Endothelial cell of umbilical vein (primary cell): Measurements from ENCODE around the gene KPNA2.

Experiments
- EZH2 ChIP-seq: IDR thresholded peaks from 2 replicates; pipeline ENCODE4 v1.6.1; 2012; ENCODE audit warnings: borderline replicate concordance, low read depth, mild to moderate bottlenecking, moderate library complexity, low read length, inconsistent platforms; ENCODE audit not compliant: severe bottlenecking
- GATA2 ChIP-seq: IDR thresholded peaks from 2 replicates; pipeline ENCODE4 v1.7.0; 2011; ENCODE audit warnings: low read depth, mild to moderate bottlenecking, moderate library complexity, mixed read lengths, low read length; ENCODE audit not compliant: insufficient read length, insufficient read depth
- JUN ChIP-seq: IDR thresholded peaks from 2 replicates; pipeline ENCODE4 v1.6.1; 2011; ENCODE audit warnings: borderline replicate concordance, low read depth; ENCODE audit not compliant: insufficient read length, insufficient read depth
- MYC ChIP-seq: IDR thresholded peaks from one replicate; pipeline ENCODE4 v1.6.1; 2011; ENCODE audit warnings: mild to moderate bottlenecking, low read depth, low read length
- POLR2A ChIP-seq: IDR thresholded peaks from 2 replicates; pipeline ENCODE4 v1.6.1; 2012; ENCODE audit warnings: low read depth, mild to moderate bottlenecking, control low read depth, low read length
- POLR2AphosphoS5 ChIP-seq: IDR thresholded peaks from 2 replicates; pipeline ENCODE4 v1.6.1; 2012; ENCODE audit warnings: low read depth, mild to moderate bottlenecking, control low read depth, low read length, moderate library complexity; ENCODE audit not compliant: insufficient read depth
- TF ChIP-seq, protein P1 (sequence below), 2 donors: IDR thresholded peaks; 1 replicate in 1 of 2; 2 replicates in 1 of 2; pipeline ENCODE4 v1.5.1; 2011; ENCODE audit warnings: low read length in 2 of 2, mild to moderate bottlenecking in 2 of 2, moderate library complexity in 2 of 2, control low read depth in 1 of 2, inconsistent platforms in 1 of 2, low read depth in 1 of 2; ENCODE audit not compliant: insufficient read depth in 1 of 2; ENCODE audit errors: extremely low read depth in 1 of 2
- TF ChIP-seq, protein P2 (sequence below): IDR thresholded peaks from 2 replicates; pipeline ENCODE4 v1.6.1; 2011; ENCODE audit not compliant: insufficient read depth, insufficient read length

DNA sequence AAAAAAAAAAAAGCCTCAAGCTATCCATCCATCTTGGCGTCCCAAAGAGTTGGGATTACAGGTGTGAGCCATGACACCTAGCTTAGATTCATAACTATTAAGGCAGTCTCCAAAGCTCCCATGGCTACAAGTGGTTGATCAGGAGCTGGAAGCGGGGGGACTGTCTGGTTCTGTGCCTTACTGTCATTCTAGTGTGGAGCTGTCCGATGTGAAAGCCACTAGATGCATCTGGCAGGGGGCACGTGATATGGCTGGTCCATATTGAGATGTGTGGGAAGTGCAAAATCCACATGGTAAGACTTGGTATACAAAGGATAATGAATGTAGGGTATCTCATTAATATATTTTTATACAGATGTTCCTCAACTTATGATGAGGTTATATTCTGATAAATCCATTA is 38.7 kb downstream of the KPNA2 start:
- TF ChIP-seq, protein P1, sequence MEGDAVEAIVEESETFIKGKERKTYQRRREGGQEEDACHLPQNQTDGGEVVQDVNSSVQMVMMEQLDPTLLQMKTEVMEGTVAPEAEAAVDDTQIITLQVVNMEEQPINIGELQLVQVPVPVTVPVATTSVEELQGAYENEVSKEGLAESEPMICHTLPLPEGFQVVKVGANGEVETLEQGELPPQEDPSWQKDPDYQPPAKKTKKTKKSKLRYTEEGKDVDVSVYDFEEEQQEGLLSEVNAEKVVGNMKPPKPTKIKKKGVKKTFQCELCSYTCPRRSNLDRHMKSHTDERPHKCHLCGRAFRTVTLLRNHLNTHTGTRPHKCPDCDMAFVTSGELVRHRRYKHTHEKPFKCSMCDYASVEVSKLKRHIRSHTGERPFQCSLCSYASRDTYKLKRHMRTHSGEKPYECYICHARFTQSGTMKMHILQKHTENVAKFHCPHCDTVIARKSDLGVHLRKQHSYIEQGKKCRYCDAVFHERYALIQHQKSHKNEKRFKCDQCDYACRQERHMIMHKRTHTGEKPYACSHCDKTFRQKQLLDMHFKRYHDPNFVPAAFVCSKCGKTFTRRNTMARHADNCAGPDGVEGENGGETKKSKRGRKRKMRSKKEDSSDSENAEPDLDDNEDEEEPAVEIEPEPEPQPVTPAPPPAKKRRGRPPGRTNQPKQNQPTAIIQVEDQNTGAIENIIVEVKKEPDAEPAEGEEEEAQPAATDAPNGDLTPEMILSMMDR (IDR thresholded peaks at IDR 0.05; ENCODE audit: extremely low read depth in 1 of 2, insufficient read depth in 1 of 2, low read depth in 1 of 2, low read length in 2 of 2): no peak
- no peak for TF ChIP-seq POLR2A
- TF ChIP-seq JUN: no peak
- no peak for TF ChIP-seq POLR2AphosphoS5
- TF ChIP-seq EZH2: no peak
- TF ChIP-seq, protein P2, sequence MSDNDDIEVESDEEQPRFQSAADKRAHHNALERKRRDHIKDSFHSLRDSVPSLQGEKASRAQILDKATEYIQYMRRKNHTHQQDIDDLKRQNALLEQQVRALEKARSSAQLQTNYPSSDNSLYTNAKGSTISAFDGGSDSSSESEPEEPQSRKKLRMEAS: no peak
- no peak for TF ChIP-seq MYC
- no peak for TF ChIP-seq GATA2
